ENCODE results near the gene TMEM9B.

Gene TMEM9B

DNA sequence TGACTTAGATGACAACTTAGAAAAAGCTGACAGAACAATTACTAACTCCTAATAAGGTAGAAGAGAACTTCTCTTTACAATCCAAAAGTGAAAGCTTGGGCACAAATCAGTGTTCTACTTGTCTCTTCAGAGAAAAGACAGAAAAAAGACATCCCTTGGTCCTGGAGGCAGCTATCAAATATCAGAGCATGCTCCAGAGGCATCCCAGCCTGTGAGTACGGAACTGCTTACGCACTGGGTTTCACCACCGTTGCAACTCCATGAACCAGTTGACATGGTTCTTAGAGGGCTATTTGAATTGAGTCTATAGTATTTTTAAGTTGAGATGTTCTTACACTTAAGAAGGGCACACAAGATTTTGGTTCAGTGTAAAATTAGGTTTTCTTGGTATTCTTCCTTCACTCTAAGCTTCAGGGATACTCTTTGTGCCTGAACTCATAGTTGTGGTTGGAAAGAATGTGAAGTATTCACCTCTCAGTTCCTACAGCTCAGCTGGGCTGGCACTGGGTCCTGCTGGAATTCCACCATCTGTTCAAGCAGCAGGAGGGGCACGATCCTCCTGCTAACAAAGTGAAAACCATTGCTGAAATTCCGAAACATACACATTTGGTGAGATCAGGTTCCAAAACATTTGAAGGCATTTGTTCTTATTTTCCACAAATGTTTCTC, 47.0 kb downstream of the TMEM9B start:
- peaks cover 47% of the 10 kb centered on the region for H3K36me3 Mint-ChIP-seq (ENCODE audit: low read depth)
- DNase-seq, result peak; percentile 19
- H3K27ac Mint-ChIP-seq, result no peak overlapping the region
- peaks cover 37% of the 10 kb centered on the region for H3K4me1 Mint-ChIP-seq
- TF ChIP-seq CTCF (IDR thresholded peaks at IDR 0.05), result no peak
- H3K4me3 Mint-ChIP-seq, result no peak overlapping the region
- H3K27me3 Mint-ChIP-seq (ENCODE audit: low read depth, poor library complexity), result no peaks in the 10 kb centered on the region
- no peaks in the 10 kb centered on the region for H3K9me3 Mint-ChIP-seq

GRCh38 chr11:8914661-8915018, 49.6 kb downstream of the TMEM9B start:
- H3K9me3 Mint-ChIP-seq, result no peaks in the 10 kb centered on the region
- H3K36me3 Mint-ChIP-seq (ENCODE audit: low read depth), result peaks cover 37% of the 10 kb centered on the region
- H3K27ac Mint-ChIP-seq, result no peak overlapping the region
- peaks cover 7% of the 10 kb centered on the region for H3K27me3 Mint-ChIP-seq (ENCODE audit: low read depth, poor library complexity)
- no peak for DNase-seq
- H3K4me1 Mint-ChIP-seq, result peaks cover 49% of the 10 kb centered on the region
- no peak overlapping the region for H3K4me3 Mint-ChIP-seq
- no peak for TF ChIP-seq CTCF (IDR thresholded peaks at IDR 0.05)

DNA sequence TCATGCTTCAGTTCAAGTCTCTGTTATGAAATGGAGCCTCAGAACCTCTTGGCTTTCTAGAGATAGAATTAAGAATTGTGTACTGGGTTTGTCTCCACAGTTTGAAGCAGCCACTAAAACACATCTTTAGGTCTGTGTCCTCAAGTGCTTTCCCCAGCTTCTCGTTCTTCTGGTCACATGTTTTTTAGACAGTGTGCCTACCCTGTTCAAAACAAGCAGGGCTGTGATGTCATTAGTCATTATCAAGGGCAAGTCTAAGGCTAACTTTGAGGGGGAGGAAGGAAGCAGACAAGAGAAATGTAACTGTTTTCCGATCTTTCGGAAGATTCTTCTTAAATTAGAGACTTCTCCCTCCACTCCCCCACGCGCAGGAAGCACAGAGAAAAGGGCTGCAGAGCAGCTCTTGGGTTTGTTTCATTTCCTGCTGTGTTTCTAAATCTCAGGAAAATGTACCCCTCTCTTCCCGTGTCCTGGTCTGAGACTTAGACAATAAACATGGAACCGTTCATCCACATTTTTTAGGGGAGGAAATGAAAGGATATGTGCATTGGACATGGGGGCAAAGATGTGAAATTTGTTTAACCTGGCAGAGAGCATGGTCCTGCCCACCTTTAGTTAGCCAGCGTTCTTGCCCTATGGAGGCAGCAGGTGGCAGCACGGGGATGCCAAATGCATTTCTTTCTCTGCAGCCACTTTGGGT, 50.1 kb downstream of the TMEM9B start:
- peak overlapping the region; percentile 65 for H3K4me3 Mint-ChIP-seq
- no peak overlapping the region for H3K27ac Mint-ChIP-seq
- DNase-seq, result peak; percentile 36
- peaks cover 37% of the 10 kb centered on the region for H3K36me3 Mint-ChIP-seq (ENCODE audit: low read depth)
- H3K27me3 Mint-ChIP-seq (ENCODE audit: low read depth, poor library complexity), result peaks cover 12% of the 10 kb centered on the region
- peaks cover 54% of the 10 kb centered on the region for H3K4me1 Mint-ChIP-seq
- H3K9me3 Mint-ChIP-seq, result no peaks in the 10 kb centered on the region
- peak; percentile 54 for TF ChIP-seq CTCF (IDR thresholded peaks at IDR 0.05)

- Mint-ChIP-seq H3K4me3 (peak within 1 kb of the TSS; percentile 92), H3K4me1 (peaks cover 41% of the 10 kb centered on the region), H3K36me3 (ENCODE audit: low read depth) (peaks cover 17% of the 10 kb centered on the region), H3K27ac (peak within 1 kb of the TSS; percentile 94), H3K27me3 (ENCODE audit: low read depth, poor library complexity) (peaks cover 23% of the 10 kb centered on the region), H3K9me3 (no peaks in the 10 kb centered on the region)
- peak; percentile 98 for DNase-seq
- TF ChIP-seq CTCF (IDR thresholded peaks at IDR 0.05), result no peak
These were observed 53.0 kb downstream of the TMEM9B start, which contains the start of gene AKIP1 for GRCh38 chr11:8911029-8911823. Gene AKIP1, plus strand, starts transcription at chr11:8911189. Its CDS starts 261 bp downstream, at chr11:8911450.

DNA sequence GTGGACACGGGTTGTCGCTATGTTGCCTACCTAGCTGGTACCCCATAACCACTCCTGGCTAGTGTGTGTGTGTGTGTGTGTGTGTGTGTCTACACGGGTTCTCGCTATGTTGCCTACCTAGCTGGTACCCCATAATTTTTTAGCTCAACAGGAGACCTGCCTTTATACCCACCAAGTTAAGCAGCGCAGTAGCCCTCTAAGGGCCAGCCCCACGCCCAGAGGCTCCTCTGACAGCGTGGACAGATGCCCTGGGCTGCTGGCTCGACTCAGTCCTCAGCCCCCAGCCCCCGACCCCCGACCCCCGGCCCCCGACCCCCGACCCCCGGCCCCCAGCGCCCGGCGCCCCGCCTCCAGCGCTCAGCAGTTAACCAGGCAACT, 53.6 kb downstream of the TMEM9B start:
- TF ChIP-seq CTCF (IDR thresholded peaks at IDR 0.05), result no peak
- no peak for DNase-seq
- peaks cover 14% of the 10 kb centered on the region for H3K36me3 Mint-ChIP-seq (ENCODE audit: low read depth)
- no peaks in the 10 kb centered on the region for H3K9me3 Mint-ChIP-seq
- H3K4me3 Mint-ChIP-seq, result peak overlapping the region; percentile 87
- no peak overlapping the region for H3K27ac Mint-ChIP-seq
- peaks cover 41% of the 10 kb centered on the region for H3K4me1 Mint-ChIP-seq
- H3K27me3 Mint-ChIP-seq (ENCODE audit: low read depth, poor library complexity), result peaks cover 23% of the 10 kb centered on the region
